ENCODE data around the gene NLGN4Y.

Gene NLGN4Y

DNA sequence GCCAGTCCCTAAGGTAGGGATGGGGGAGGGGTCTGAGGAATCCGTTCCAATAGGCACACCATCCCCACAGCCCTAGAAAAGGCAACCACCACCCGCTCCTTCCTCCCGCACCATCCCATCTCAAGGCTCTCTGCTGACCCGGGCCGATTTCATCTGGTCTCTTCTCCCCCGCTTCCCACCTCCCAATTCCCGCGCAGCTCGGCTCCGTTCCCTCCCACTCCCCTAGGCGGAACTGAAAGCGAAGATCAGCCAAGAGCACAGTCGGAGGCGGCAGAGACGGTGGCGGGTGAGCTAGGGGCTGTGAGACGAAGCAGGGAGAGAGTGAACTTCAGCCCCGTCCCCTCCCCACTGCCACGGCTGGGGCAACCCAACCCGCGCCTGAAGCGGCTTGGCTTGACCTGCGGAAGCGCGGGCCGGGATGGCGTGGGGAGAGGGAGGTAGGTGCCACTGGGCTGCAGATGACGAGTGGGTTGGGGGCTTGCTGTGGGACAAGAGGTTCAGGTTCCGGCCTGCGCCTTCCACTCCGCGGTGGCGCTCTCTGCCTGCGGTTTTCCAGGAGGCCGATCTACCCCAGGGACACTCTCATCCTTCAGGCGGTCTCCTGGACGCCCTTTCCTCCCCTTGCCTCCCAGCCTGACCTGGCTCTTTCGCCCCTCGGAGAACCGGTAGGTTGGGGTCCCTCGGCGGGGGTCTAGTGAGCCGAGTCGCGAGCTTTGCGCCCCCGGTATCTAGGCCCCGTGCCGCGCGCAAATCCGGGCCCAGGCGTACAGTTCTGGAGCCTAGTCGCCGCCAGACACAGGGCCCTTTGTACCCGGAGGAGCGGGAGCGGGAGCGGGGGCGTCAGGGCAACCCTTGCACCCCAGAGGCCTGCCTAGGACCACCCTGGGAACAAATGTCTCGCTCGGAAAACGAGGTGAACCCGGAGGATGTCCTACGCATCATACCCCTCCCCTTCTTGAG is at the start of gene NLGN4Y:
TSS of gene NLGN4Y (plus strand) at position 258 of the 960 bp plus-strand sequence. CDS start 97,591 bp downstream, outside the sequence.
- TF ChIP-seq, protein P1, sequence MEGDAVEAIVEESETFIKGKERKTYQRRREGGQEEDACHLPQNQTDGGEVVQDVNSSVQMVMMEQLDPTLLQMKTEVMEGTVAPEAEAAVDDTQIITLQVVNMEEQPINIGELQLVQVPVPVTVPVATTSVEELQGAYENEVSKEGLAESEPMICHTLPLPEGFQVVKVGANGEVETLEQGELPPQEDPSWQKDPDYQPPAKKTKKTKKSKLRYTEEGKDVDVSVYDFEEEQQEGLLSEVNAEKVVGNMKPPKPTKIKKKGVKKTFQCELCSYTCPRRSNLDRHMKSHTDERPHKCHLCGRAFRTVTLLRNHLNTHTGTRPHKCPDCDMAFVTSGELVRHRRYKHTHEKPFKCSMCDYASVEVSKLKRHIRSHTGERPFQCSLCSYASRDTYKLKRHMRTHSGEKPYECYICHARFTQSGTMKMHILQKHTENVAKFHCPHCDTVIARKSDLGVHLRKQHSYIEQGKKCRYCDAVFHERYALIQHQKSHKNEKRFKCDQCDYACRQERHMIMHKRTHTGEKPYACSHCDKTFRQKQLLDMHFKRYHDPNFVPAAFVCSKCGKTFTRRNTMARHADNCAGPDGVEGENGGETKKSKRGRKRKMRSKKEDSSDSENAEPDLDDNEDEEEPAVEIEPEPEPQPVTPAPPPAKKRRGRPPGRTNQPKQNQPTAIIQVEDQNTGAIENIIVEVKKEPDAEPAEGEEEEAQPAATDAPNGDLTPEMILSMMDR (IDR thresholded peaks at IDR 0.05; ENCODE audit: insufficient read depth, missing control alignments) = peak; percentile 18
- FAIRE-seq = no peak
- no peak for DNase-seq (ENCODE audit: insufficient read length, low spot score)

- TF ChIP-seq, protein P1 (IDR thresholded peaks at IDR 0.05; ENCODE audit: insufficient read depth, missing control alignments) = no peak
- FAIRE-seq = no peak
- DNase-seq (ENCODE audit: insufficient read length, low spot score) = no peak
Measured at GRCh38 chrY:14485935-14486334, 38.4 kb upstream of the NLGN4Y start.

DNA sequence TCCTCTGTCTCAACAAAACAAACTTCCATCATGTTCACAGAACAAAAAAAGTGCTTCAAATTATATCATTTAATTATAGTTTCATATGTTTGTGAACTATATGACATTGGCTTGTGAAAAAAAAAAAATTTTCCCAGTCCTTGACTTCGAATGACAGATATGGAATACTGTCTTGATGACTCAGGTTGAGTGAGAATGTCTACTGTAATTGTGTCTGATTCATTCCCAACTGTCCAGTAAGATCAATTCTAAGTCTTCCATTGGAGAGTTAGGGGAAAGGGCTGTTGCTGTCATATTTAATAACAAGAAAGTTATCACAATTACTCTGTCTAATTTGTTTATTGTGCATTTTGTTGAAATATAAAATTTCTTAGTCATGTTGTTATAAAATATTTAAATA is 34.1 kb upstream of the NLGN4Y start:
- no peak for FAIRE-seq
- TF ChIP-seq, protein P1 (IDR thresholded peaks at IDR 0.05; ENCODE audit: insufficient read depth, missing control alignments) = no peak
- DNase-seq (ENCODE audit: insufficient read length, low spot score) = no peak

GRCh38 chrY:14498071-14498470 is 26.3 kb upstream of the NLGN4Y start:
- DNase-seq (ENCODE audit: insufficient read length, low spot score) = no peak
- TF ChIP-seq, protein P1 (IDR thresholded peaks at IDR 0.05; ENCODE audit: insufficient read depth, missing control alignments) = no peak
- FAIRE-seq = no peak

DNA sequence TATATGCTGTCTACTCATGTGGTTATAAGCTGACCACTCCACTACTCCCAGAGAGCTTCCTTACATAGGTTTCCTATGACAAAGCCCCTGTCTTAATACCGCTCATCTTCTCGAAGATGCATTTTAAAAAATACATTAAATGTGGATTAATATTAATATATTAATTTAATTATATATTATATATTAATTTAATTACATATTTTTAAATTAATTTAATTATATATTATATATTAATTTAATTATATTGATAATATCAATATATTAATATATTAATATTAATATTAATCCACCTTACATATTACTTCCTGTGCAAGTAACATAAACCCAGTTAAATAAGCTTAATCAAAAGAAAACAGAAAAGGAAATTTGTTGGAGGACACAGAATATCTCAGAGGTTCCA is 19.7 kb upstream of the NLGN4Y start:
- FAIRE-seq (no peak), DNase-seq (ENCODE audit: insufficient read length, low spot score) (no peak)
- TF ChIP-seq, protein P1 (IDR thresholded peaks at IDR 0.05; ENCODE audit: insufficient read depth, missing control alignments) = no peak

GRCh38 chrY:14522379-14522950 is 1.9 kb upstream of the NLGN4Y start:
- FAIRE-seq (no peak), DNase-seq (ENCODE audit: insufficient read length, low spot score) (no peak)
- TF ChIP-seq, protein P1 (IDR thresholded peaks at IDR 0.05; ENCODE audit: insufficient read depth, missing control alignments) = no peak
